SK-N-SH (cell line): Measurements from ENCODE around the gene CACNA1A.

ENCODE experiments used
- EP300 ChIP-seq, 2 experiments: IDR thresholded peaks; 2 replicates each; pipeline versions ENCODE4 v1.4.0 to v1.6.1; 2012; ENCODE audit warnings: borderline replicate concordance in 1 of 2, low read depth in 1 of 2, low read length in 1 of 2
- EZH2phosphoT487 ChIP-seq: fragments of 200-600 bp; sonication (generic); IDR thresholded peaks from 2 replicates; pipeline ENCODE4 v1.6.1; 2017; ENCODE audit warnings: low read depth, mixed run types, mild to moderate bottlenecking, antibody characterized with exemption, moderate library complexity, borderline replicate concordance
- RAD21 ChIP-seq: IDR thresholded peaks from 2 replicates; pipeline ENCODE4 v1.6.1; 2012; ENCODE audit warnings: mild to moderate bottlenecking, low read length
- RXRA ChIP-seq: IDR thresholded peaks from 2 replicates; pipeline ENCODE4 v1.4.0; 2012; ENCODE audit warnings: low read depth, mild to moderate bottlenecking, borderline replicate concordance
- TF ChIP-seq, protein P1 (sequence below): IDR thresholded peaks from 2 replicates; pipeline ENCODE4 v1.6.1; 2012; ENCODE audit warnings: mild to moderate bottlenecking, low read depth, low read length, moderate library complexity
- TF ChIP-seq, protein P2 (sequence below): fragments of 200-600 bp; sonication (generic); IDR thresholded peaks from 2 replicates; pipeline ENCODE4 v1.6.1; 2017; ENCODE audit warnings: antibody characterized with exemption, mild to moderate bottlenecking, moderate library complexity
- TF ChIP-seq, protein P3 (sequence below): IDR thresholded peaks from 2 replicates; pipeline ENCODE4 v1.4.0; 2012; ENCODE audit warnings: low read depth

DNA sequence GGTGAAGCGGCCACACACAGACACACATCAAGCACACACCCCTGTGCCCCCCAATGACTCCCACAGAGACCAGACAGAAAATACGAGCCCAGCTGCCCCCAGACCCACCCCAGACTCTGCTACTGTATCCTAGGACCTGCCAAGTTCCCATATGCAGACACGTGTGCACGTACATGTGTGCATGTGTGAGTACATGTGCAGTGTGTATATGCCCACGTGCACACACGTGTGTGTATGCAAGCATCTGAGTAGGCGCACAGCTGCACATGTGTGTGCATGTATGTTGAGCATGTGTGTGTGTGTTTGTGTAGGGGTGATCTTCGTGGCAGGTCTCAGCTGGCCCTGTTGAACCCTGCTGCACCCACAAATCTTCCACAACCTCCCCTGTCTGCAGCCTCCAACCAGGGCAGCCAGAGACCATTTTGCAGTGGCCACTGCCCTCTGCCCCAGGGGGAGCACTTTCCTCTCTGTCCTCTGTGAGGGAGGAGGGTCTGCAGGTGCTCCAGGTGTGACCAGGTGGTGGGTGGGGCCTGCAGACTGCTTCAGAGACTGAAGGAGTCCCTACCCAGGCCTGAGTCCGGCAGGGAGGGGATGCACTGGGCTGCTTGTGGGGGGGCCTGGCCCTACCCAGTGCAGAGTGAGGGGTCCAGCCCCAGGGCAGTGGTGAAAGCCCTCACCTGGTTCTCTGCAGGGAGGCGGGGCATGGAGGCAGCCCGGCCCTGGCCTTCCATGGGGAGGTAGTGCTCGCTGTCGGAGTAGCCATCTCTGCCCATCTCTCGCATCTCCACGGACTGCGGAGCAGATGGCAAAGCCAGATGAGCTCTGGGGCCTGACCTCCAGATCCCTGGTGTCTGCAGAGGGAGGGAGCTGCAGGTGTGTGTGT lies 294.6 kb downstream of the CACNA1A start:
- TF ChIP-seq, protein P1, sequence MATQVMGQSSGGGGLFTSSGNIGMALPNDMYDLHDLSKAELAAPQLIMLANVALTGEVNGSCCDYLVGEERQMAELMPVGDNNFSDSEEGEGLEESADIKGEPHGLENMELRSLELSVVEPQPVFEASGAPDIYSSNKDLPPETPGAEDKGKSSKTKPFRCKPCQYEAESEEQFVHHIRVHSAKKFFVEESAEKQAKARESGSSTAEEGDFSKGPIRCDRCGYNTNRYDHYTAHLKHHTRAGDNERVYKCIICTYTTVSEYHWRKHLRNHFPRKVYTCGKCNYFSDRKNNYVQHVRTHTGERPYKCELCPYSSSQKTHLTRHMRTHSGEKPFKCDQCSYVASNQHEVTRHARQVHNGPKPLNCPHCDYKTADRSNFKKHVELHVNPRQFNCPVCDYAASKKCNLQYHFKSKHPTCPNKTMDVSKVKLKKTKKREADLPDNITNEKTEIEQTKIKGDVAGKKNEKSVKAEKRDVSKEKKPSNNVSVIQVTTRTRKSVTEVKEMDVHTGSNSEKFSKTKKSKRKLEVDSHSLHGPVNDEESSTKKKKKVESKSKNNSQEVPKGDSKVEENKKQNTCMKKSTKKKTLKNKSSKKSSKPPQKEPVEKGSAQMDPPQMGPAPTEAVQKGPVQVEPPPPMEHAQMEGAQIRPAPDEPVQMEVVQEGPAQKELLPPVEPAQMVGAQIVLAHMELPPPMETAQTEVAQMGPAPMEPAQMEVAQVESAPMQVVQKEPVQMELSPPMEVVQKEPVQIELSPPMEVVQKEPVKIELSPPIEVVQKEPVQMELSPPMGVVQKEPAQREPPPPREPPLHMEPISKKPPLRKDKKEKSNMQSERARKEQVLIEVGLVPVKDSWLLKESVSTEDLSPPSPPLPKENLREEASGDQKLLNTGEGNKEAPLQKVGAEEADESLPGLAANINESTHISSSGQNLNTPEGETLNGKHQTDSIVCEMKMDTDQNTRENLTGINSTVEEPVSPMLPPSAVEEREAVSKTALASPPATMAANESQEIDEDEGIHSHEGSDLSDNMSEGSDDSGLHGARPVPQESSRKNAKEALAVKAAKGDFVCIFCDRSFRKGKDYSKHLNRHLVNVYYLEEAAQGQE = no peak
- TF ChIP-seq, protein P2, sequence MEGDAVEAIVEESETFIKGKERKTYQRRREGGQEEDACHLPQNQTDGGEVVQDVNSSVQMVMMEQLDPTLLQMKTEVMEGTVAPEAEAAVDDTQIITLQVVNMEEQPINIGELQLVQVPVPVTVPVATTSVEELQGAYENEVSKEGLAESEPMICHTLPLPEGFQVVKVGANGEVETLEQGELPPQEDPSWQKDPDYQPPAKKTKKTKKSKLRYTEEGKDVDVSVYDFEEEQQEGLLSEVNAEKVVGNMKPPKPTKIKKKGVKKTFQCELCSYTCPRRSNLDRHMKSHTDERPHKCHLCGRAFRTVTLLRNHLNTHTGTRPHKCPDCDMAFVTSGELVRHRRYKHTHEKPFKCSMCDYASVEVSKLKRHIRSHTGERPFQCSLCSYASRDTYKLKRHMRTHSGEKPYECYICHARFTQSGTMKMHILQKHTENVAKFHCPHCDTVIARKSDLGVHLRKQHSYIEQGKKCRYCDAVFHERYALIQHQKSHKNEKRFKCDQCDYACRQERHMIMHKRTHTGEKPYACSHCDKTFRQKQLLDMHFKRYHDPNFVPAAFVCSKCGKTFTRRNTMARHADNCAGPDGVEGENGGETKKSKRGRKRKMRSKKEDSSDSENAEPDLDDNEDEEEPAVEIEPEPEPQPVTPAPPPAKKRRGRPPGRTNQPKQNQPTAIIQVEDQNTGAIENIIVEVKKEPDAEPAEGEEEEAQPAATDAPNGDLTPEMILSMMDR = no peak
- TF ChIP-seq EP300 (IDR thresholded peaks at IDR 0.05; ENCODE audit: borderline replicate concordance in 1 of 2, low read depth in 1 of 2, low read length in 1 of 2) = no peak
- no peak for TF ChIP-seq RXRA
- no peak for TF ChIP-seq EZH2phosphoT487
- no peak for TF ChIP-seq RAD21
- TF ChIP-seq, protein P3, sequence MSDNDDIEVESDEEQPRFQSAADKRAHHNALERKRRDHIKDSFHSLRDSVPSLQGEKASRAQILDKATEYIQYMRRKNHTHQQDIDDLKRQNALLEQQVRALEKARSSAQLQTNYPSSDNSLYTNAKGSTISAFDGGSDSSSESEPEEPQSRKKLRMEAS = no peak
